Activated T-helper 1 cell treated with anti-CD3 and anti-CD28 coated beads, Interleukin-2, amount 50 U/mL, for 16 hours (primary cell): ENCODE results near the gene ANKRD28.

Source experiments
- DNase-seq, 2 donors: peaks; one replicate each; pipeline ENCODE4 v3.0.0-alpha.2; 2020; ENCODE audit warnings: low read depth in 1 of 2, low spot score in 1 of 2

ANKRD28 gene

GRCh38 chr3:15726881-15727280 lies 70.9 kb downstream of the ANKRD28 start:
- DNase-seq: no peak

GRCh38 chr3:15726043-15726442 lies 71.7 kb downstream of the ANKRD28 start:
- no peak for DNase-seq

GRCh38 chr3:15724446-15724845 lies 73.3 kb downstream of the ANKRD28 start:
- no peak for DNase-seq

GRCh38 chr3:15723624-15723884 lies 74.2 kb downstream of the ANKRD28 start:
- no peak for DNase-seq

GRCh38 chr3:15722877-15723623 lies 74.7 kb downstream of the ANKRD28 start:
- no peak for DNase-seq

- no peak for DNase-seq
These were observed 81.6 kb downstream of the ANKRD28 start for GRCh38 chr3:15716178-15716577.

GRCh38 chr3:15714448-15714847 lies 83.3 kb downstream of the ANKRD28 start:
- no peak for DNase-seq

- DNase-seq: no peak
These were observed 84.4 kb downstream of the ANKRD28 start for GRCh38 chr3:15713364-15713763.

GRCh38 chr3:15711281-15711680 lies 86.5 kb downstream of the ANKRD28 start:
- no peak for DNase-seq

GRCh38 chr3:15708882-15709677 lies 88.7 kb downstream of the ANKRD28 start:
- DNase-seq: no peak

- no peak for DNase-seq
These were observed 90.0 kb downstream of the ANKRD28 start for GRCh38 chr3:15707779-15708178.

- DNase-seq: no peak
These were observed 94.4 kb downstream of the ANKRD28 start for GRCh38 chr3:15703346-15703745.

- DNase-seq: no peak
These were observed 103.2 kb downstream of the ANKRD28 start for GRCh38 chr3:15694628-15695027.

GRCh38 chr3:15693355-15693754 lies 104.4 kb downstream of the ANKRD28 start:
- DNase-seq: no peak

- no peak for DNase-seq
These were observed 107.0 kb downstream of the ANKRD28 start for GRCh38 chr3:15690748-15691147.

- DNase-seq: no peak
These were observed 107.5 kb downstream of the ANKRD28 start for GRCh38 chr3:15690230-15690629.

GRCh38 chr3:15685927-15686326 lies 111.9 kb downstream of the ANKRD28 start:
- no peak for DNase-seq

- no peak for DNase-seq
These were observed 114.5 kb downstream of the ANKRD28 start for GRCh38 chr3:15683253-15683652.

- no peak for DNase-seq
These were observed 115.1 kb downstream of the ANKRD28 start for GRCh38 chr3:15682561-15683185.

GRCh38 chr3:15681668-15682067 lies 116.1 kb downstream of the ANKRD28 start:
- no peak for DNase-seq

GRCh38 chr3:15679306-15679705 lies 118.5 kb downstream of the ANKRD28 start:
- DNase-seq: no peak

- no peak for DNase-seq
These were observed 121.5 kb downstream of the ANKRD28 start for GRCh38 chr3:15676259-15676658.
